WTC11 (cell line): ENCODE measurements around the gene TEC.

ENCODE experiments used
- CTCF ChIP-seq: fragments of 200-600 bp; IDR thresholded peaks from 2 replicates; pipeline ENCODE4 v1.8.0; 2022; ENCODE audit warnings: antibody characterized with exemption
- TCF7 ChIP-seq: sonication (generic); formaldehyde crosslinking; IDR thresholded peaks from 2 replicates; pipeline ENCODE4 v1.8.0; 2022; ENCODE audit warnings: mild to moderate bottlenecking, low read depth, missing genetic modification reagents, moderate library complexity

DNA sequence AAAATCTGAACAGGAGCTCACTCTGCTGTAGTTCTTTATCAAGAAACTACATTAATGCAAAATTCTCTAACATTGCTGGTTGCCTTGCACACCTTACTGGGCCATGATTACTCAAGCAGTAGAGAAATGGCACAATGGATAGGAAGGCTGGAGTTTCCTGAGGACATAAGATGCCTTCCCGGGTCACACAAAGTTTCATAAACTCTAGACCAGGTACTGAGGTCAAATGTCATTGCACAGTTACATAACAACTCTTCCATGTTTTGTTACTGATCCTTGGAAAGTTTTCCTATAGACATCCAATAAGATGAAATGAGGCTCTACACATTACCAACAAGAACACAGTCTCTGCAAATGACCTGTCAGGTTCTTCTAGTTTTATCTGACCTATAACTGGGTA, 9.9 kb downstream of the TEC start:
- TF ChIP-seq CTCF (no peak), TCF7 (CRISPR knock-in tag) (no peak)
